HepG2 (cell line): ENCODE data around the gene TPRX1. TPM values are rescaled to one million over a fixed set of nuclear protein-coding genes. Genes with fewer than 3 reads are reported as not detected.

ENCODE experiments used
- ADNP ChIP-seq: sonication (generic); formaldehyde crosslinking; IDR thresholded peaks from 2 replicates; pipeline ENCODE4 v1.4.0; 2020; ENCODE audit warnings: missing genetic modification reagents
- AGO2 ChIP-seq: fragments of 200-400 bp; formaldehyde crosslinking; optimal IDR thresholded peaks from 2 replicates; pipeline ENCODE3; 2017; ENCODE audit warnings: mild to moderate bottlenecking, low read depth, low read length, moderate library complexity
- ATF4 ChIP-seq, 2 experiments: fragments of 450-650 bp in 1 of 2; sonication (generic) in 1 of 2; formaldehyde crosslinking; IDR thresholded peaks; 2 replicates each; pipeline versions ENCODE4 v1.5.0 to v1.8.0; 2020 to 2022; ENCODE audit warnings: mild to moderate bottlenecking in 1 of 2, missing genetic modification reagents in 1 of 2
- GPBP1L1 ChIP-seq: sonication (generic); formaldehyde crosslinking; IDR thresholded peaks from 2 replicates; pipeline ENCODE4 v1.5.0; 2020; ENCODE audit warnings: mild to moderate bottlenecking, missing genetic modification reagents
- KDM3A ChIP-seq: IDR thresholded peaks from 2 replicates; pipeline ENCODE4 v1.6.1; 2018; ENCODE audit warnings: low read depth, missing compliant biosample characterization
- ONECUT2 ChIP-seq: sonication (generic); formaldehyde crosslinking; IDR thresholded peaks from 2 replicates; pipeline ENCODE4 v1.4.0; 2020; ENCODE audit warnings: missing genetic modification reagents
- PAX8 ChIP-seq: sonication (generic); formaldehyde crosslinking; IDR thresholded peaks from 2 replicates; pipeline ENCODE4 v1.8.0; 2022; ENCODE audit warnings: mild to moderate bottlenecking, missing genetic modification reagents, borderline replicate concordance
- RBFOX2 ChIP-seq: fragments of 200-400 bp; formaldehyde crosslinking; IDR thresholded peaks from 2 replicates; pipeline ENCODE4 v1.6.1; 2017; ENCODE audit warnings: low read depth, mild to moderate bottlenecking, low read length
- RCOR2 ChIP-seq: IDR thresholded peaks from 2 replicates; pipeline ENCODE4 v1.6.1; 2016; ENCODE audit warnings: missing biosample characterization, missing genetic modification reagents
- SNAPC4 ChIP-seq: sonication (generic); formaldehyde crosslinking; IDR thresholded peaks from 2 replicates; pipeline ENCODE4 v1.4.0; 2020; ENCODE audit warnings: mild to moderate bottlenecking, missing genetic modification reagents
- SOX13 ChIP-seq, 3 experiments: fragments of 450-650 bp in 1 of 3; sonication (generic) in 1 of 3; formaldehyde crosslinking in 1 of 3; IDR thresholded peaks in 2 of 3; conservative IDR thresholded peaks in 1 of 3; 2 replicates each; pipeline versions ENCODE4 v1.5.0 to v1.6.1; 2016 to 2020; ENCODE audit warnings: antibody characterized with exemption in 1 of 3, mild to moderate bottlenecking in 1 of 3, missing compliant biosample characterization in 1 of 3, missing genetic modification reagents in 1 of 3, moderate library complexity in 1 of 3
- SP140L ChIP-seq: sonication (generic); formaldehyde crosslinking; IDR thresholded peaks from 2 replicates; pipeline ENCODE4 v1.4.0; 2020; ENCODE audit warnings: missing genetic modification reagents, borderline replicate concordance
- SUZ12 ChIP-seq: fragments of 150-350 bp; IDR thresholded peaks from 2 replicates; pipeline ENCODE4 v1.6.1; 2014; ENCODE audit warnings: low read depth, low read length
- THAP9 ChIP-seq: sonication (generic); formaldehyde crosslinking; IDR thresholded peaks from 2 replicates; pipeline ENCODE4; 2020; ENCODE audit warnings: missing genetic modification reagents, mild to moderate bottlenecking, borderline replicate concordance
- ZBTB8A ChIP-seq: sonication (generic); formaldehyde crosslinking; IDR thresholded peaks from 2 replicates; pipeline ENCODE4 v1.4.0; 2020; ENCODE audit warnings: mild to moderate bottlenecking, low read depth, missing genetic modification reagents, borderline replicate concordance
- ZFP36 ChIP-seq: fragments of 150-350 bp; IDR thresholded peaks from 2 replicates; pipeline ENCODE4 v1.6.1; 2018; ENCODE audit warnings: borderline replicate concordance, low read length, low read depth; ENCODE audit not compliant: partially characterized antibody
- ZFP36L2 ChIP-seq: sonication (generic); formaldehyde crosslinking; IDR thresholded peaks from 2 replicates; pipeline ENCODE4 v1.4.0; 2020; ENCODE audit warnings: missing genetic modification reagents
- polyA plus RNA-seq, 8 experiments: library from polyadenylated mRNA; depleted of rRNA in 3 of 8; stranded (reverse) in 7 of 8; unstranded in 1 of 8; fragments of >200 nt; fragmentation: Illumina TruSeq in 4 of 8; extraction: Trizol in 4 of 8; gene quantifications; 2 replicates each; pipeline versions ENCODE4 v1.2.1 to v1.2.3, GENCODE V29; 2011 to 2016; ENCODE audit warnings: low read depth in 4 of 8, missing spikeins in 1 of 8, mixed read lengths in 1 of 8; ENCODE audit not compliant: insufficient read depth in 1 of 8
- total RNA-seq, 5 experiments: library from RNA; depleted of rRNA; stranded (reverse); fragments of >200 nt; fragmentation: Illumina TruSeq; extraction: Trizol; gene quantifications; 2 replicates each; pipeline ENCODE4 v1.2.3, GENCODE V29; 2016; ENCODE audit warnings: low read depth in 1 of 5

TPRX1 gene
- total and polyA plus RNA-seq, 2 of the 13 experiments (the other 11 are each of a cell fraction or from before 2014, with no cell fraction given) = not detected

- peak; percentile 93 for TF ChIP-seq RBFOX2
- no peak for TF ChIP-seq SOX13 (IDR thresholded peaks at IDR 0.05)
- no peak; a peak in 1 of 4 replicates for TF ChIP-seq SOX13 (CRISPR knock-in tag; conservative IDR thresholded peaks at IDR 0.05 in 1 of 2, IDR thresholded peaks at IDR 0.05 in 1 of 2)
- TF ChIP-seq AGO2 = peak; percentile 47
- TF ChIP-seq SNAPC4 (CRISPR knock-in tag) = peak; percentile 75; the same call in 1 of the 2 replicates
- no peak for TF ChIP-seq ZFP36
- TF ChIP-seq KDM3A = no peak; the same call in 1 of the 2 replicates
- TF ChIP-seq ZFP36L2 (CRISPR knock-in tag) = no peak
- no peak for TF ChIP-seq ZBTB8A (CRISPR knock-in tag)
- no peak for TF ChIP-seq SUZ12
- TF ChIP-seq THAP9 (CRISPR knock-in tag) = 0 out of 2 replicates have a peak, but pooled peaks have one; percentile 46
- TF ChIP-seq ADNP = no peak
- TF ChIP-seq RCOR2 (CRISPR knock-in tag) = no peak
- no peak; the same call in 1 of the 2 replicates for TF ChIP-seq PAX8 (CRISPR knock-in tag)
- TF ChIP-seq ONECUT2 (CRISPR knock-in tag) = no peak
- no peak for TF ChIP-seq SP140L (CRISPR knock-in tag)
- TF ChIP-seq GPBP1L1 = no peak
- TF ChIP-seq ATF4 (CRISPR knock-in tag; IDR thresholded peaks at IDR 0.05) = 0 out of 4 replicates have a peak, but pooled peaks of 1 of the 2 experiments have one; percentile 15
These were observed 26.1 kb downstream of the TPRX1 start, which contains the start of gene SELENOW (continued) for GRCh38 chr19:47778049-47778953.
